Muscle layer of duodenum (tissue), 2 donors: Measurements from ENCODE around the gene DENND1A.

ENCODE experiments used
- H3K27ac ChIP-seq: one replicate; pipeline ENCODE4 v1.7.0; 2013; ENCODE audit warnings: mild to moderate bottlenecking, low read length
- H3K27me3 ChIP-seq: one replicate; pipeline ENCODE4 v1.7.0; 2013; ENCODE audit warnings: low read depth, mild to moderate bottlenecking, control low read depth, low read length
- H3K36me3 ChIP-seq, 2 donors: one replicate each; pipeline ENCODE4 v1.7.0; 2013; ENCODE audit warnings: low read length in 2 of 2, control low read depth in 1 of 2, mild to moderate bottlenecking in 1 of 2; ENCODE audit not compliant: insufficient read depth in 2 of 2, control insufficient read depth in 1 of 2
- H3K4me1 ChIP-seq, 2 donors: one replicate each; pipeline ENCODE4 v1.7.0; 2013; ENCODE audit warnings: low read length in 2 of 2, mild to moderate bottlenecking in 2 of 2, control low read depth in 1 of 2, moderate library complexity in 1 of 2; ENCODE audit not compliant: insufficient read depth in 2 of 2, control insufficient read depth in 1 of 2
- H3K4me3 ChIP-seq, 2 donors: one replicate each; pipeline ENCODE4 v1.7.0; 2013; ENCODE audit warnings: low read length in 2 of 2, low read depth in 1 of 2, mild to moderate bottlenecking in 1 of 2
- H3K9me3 ChIP-seq, 2 donors: one replicate each; pipeline ENCODE4 v1.7.0; 2013; ENCODE audit warnings: low read length in 2 of 2, control low read depth in 1 of 2, mild to moderate bottlenecking in 1 of 2; ENCODE audit not compliant: control insufficient read depth in 1 of 2
- donor health status: healthy.

Gene DENND1A

GRCh38 chr9:123568691-123569688 is 360.9 kb downstream of the DENND1A start:
- no peaks in the 10 kb centered on the region for H3K36me3 ChIP-seq
- no peak overlapping the region for H3K4me3 ChIP-seq
- no peaks in the 10 kb centered on the region for H3K27me3 ChIP-seq
- no peak overlapping the region for H3K27ac ChIP-seq
- peaks cover 0 to 4% of the 10 kb centered on the region in 2 donors for H3K4me1 ChIP-seq
- no peaks in the 10 kb centered on the region for H3K9me3 ChIP-seq

GRCh38 chr9:123567013-123567412 is 362.9 kb downstream of the DENND1A start:
- Histone ChIP-seq H3K4me3 (no peak overlapping the region), H3K27ac (no peak overlapping the region), H3K4me1 (peaks cover 0 to 7% of the 10 kb centered on the region in 2 donors), H3K27me3 (no peaks in the 10 kb centered on the region), H3K9me3 (no peaks in the 10 kb centered on the region), H3K36me3 (no peaks in the 10 kb centered on the region)

- Histone ChIP-seq H3K27ac (no peak overlapping the region), H3K4me1 (peaks cover 0 to 7% of the 10 kb centered on the region in 2 donors), H3K4me3 (no peak overlapping the region), H3K36me3 (no peaks in the 10 kb centered on the region), H3K9me3 (no peaks in the 10 kb centered on the region), H3K27me3 (no peaks in the 10 kb centered on the region)
Measured at GRCh38 chr9:123564652-123565051, 365.3 kb downstream of the DENND1A start.

- H3K27me3 ChIP-seq: no peaks in the 10 kb centered on the region
Measured at GRCh38 chr9:123562844-123563346, 367.0 kb downstream of the DENND1A start.

GRCh38 chr9:123561046-123561445 is 368.9 kb downstream of the DENND1A start:
- H3K9me3 ChIP-seq: no peaks in the 10 kb centered on the region
- H3K27me3 ChIP-seq: no peaks in the 10 kb centered on the region
- H3K4me1 ChIP-seq: peaks cover 0 to 3% of the 10 kb centered on the region in 2 donors
- H3K27ac ChIP-seq: no peak overlapping the region
- peaks cover 9 to 15% of the 10 kb centered on the region in 2 donors for H3K36me3 ChIP-seq
- no peak overlapping the region for H3K4me3 ChIP-seq

More at GRCh38 chr9:123562844-123563346, 367.0 kb downstream of the DENND1A start:
- H3K4me1 ChIP-seq: peaks cover 0 to 3% of the 10 kb centered on the region in 2 donors
- no peak overlapping the region for H3K27ac ChIP-seq
- H3K36me3 ChIP-seq: no peaks in the 10 kb centered on the region
- H3K9me3 ChIP-seq: no peaks in the 10 kb centered on the region
- no peak overlapping the region for H3K4me3 ChIP-seq

- H3K4me1 ChIP-seq: no peaks in the 10 kb centered on the region
- no peaks in the 10 kb centered on the region for H3K27me3 ChIP-seq
- H3K36me3 ChIP-seq: peaks cover 16 to 23% of the 10 kb centered on the region in 2 donors
- no peak overlapping the region for H3K4me3 ChIP-seq
- H3K9me3 ChIP-seq: no peaks in the 10 kb centered on the region
- H3K27ac ChIP-seq: no peak overlapping the region
Measured at GRCh38 chr9:123556464-123557435, 373.2 kb downstream of the DENND1A start.

- Histone ChIP-seq H3K9me3 (no peaks in the 10 kb centered on the region), H3K36me3 (peaks cover 16 to 23% of the 10 kb centered on the region in 2 donors), H3K27ac (no peak overlapping the region), H3K4me3 (no peak overlapping the region), H3K4me1 (no peaks in the 10 kb centered on the region), H3K27me3 (no peaks in the 10 kb centered on the region)
Measured at GRCh38 chr9:123555646-123556045, 374.3 kb downstream of the DENND1A start.

- H3K27me3 ChIP-seq: no peaks in the 10 kb centered on the region
- no peak overlapping the region for H3K27ac ChIP-seq
- H3K4me1 ChIP-seq: no peaks in the 10 kb centered on the region
- peaks cover 16 to 22% of the 10 kb centered on the region in 2 donors for H3K36me3 ChIP-seq
- H3K9me3 ChIP-seq: no peaks in the 10 kb centered on the region
- H3K4me3 ChIP-seq: no peak overlapping the region
Measured at GRCh38 chr9:123552530-123552929, 377.4 kb downstream of the DENND1A start.

- H3K36me3 ChIP-seq: peaks cover 11 to 14% of the 10 kb centered on the region in 2 donors
- H3K4me3 ChIP-seq: no peak overlapping the region
- H3K4me1 ChIP-seq: no peaks in the 10 kb centered on the region
- H3K27ac ChIP-seq: no peak overlapping the region
- no peaks in the 10 kb centered on the region for H3K27me3 ChIP-seq
- no peaks in the 10 kb centered on the region for H3K9me3 ChIP-seq
Measured at GRCh38 chr9:123551734-123552133, 378.2 kb downstream of the DENND1A start.

GRCh38 chr9:123550797-123551196 is 379.1 kb downstream of the DENND1A start:
- no peak overlapping the region for H3K4me3 ChIP-seq
- H3K27me3 ChIP-seq: no peaks in the 10 kb centered on the region
- no peaks in the 10 kb centered on the region for H3K4me1 ChIP-seq
- no peak overlapping the region for H3K27ac ChIP-seq
- H3K9me3 ChIP-seq: no peaks in the 10 kb centered on the region
- H3K36me3 ChIP-seq: peaks cover 4 to 5% of the 10 kb centered on the region in 2 donors

- Histone ChIP-seq H3K4me3 (no peak overlapping the region), H3K9me3 (no peaks in the 10 kb centered on the region), H3K4me1 (no peaks in the 10 kb centered on the region)
Measured at GRCh38 chr9:123550012-123550411, 379.9 kb downstream of the DENND1A start.

More at GRCh38 chr9:123550012-123550411, 379.9 kb downstream of the DENND1A start:
- no peaks in the 10 kb centered on the region for H3K36me3 ChIP-seq
- no peak overlapping the region for H3K27ac ChIP-seq
- H3K27me3 ChIP-seq: no peaks in the 10 kb centered on the region
